ENCODE measurements around the gene CCT6B.
A peak's percentile ranks its signal among the peaks of the same experiment; 100 is the strongest.
"Not testable (repeated sequence)": the region's sequence is repeated elsewhere in the genome, so short reads cannot be mapped to it uniquely, and the experiment has no call there.

The CCT6B gene, protein sequence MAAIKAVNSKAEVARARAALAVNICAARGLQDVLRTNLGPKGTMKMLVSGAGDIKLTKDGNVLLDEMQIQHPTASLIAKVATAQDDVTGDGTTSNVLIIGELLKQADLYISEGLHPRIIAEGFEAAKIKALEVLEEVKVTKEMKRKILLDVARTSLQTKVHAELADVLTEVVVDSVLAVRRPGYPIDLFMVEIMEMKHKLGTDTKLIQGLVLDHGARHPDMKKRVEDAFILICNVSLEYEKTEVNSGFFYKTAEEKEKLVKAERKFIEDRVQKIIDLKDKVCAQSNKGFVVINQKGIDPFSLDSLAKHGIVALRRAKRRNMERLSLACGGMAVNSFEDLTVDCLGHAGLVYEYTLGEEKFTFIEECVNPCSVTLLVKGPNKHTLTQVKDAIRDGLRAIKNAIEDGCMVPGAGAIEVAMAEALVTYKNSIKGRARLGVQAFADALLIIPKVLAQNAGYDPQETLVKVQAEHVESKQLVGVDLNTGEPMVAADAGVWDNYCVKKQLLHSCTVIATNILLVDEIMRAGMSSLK

DNA sequence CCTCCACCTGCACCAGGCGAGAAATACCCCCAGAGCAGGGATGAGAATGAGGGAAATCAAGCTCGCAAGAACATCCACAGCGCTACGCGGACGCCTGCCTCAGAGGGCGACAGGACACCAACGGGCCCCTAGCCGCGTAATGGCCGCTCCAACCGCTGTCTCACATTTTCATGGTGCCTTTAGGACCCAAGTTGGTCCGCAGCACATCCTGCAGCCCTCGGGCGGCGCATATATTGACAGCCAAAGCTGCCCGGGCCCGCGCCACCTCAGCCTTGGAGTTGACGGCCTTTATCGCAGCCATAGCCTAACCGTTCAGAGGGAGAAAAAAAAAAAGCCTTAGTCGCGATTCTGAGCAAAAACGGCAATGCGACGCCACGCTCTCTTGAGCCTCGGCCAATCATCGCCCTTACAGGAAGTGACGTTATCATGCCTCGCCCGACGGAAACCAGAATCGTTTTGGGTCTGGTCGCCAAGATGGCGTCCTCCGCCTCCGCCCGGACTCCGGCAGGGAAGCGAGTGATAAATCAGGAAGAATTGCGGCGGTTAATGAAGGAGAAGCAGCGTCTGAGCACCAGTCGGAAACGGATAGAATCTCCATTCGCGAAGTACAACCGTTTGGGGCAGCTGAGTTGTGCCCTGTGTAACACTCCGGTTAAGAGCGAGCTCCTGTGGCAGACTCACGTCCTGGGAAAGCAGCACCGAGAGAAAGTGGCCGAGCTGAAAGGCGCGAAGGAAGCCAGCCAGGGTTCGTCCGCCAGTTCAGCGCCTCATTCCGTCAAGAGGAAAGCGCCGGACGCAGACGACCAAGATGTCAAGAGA is at the start of gene CCT6B, which contains the start of gene ZNF830:
Gene CCT6B, minus strand, starts transcription at position 368 of the 819 bp plus-strand sequence. Its CDS starts 67 bp downstream, at position 301.
Gene ZNF830, plus strand, starts transcription at position 448 of the 819 bp plus-strand sequence. Its CDS starts 27 bp downstream, at position 475.
- DNase-seq (ENCODE audit: low read depth): peak; percentile 78

DNA sequence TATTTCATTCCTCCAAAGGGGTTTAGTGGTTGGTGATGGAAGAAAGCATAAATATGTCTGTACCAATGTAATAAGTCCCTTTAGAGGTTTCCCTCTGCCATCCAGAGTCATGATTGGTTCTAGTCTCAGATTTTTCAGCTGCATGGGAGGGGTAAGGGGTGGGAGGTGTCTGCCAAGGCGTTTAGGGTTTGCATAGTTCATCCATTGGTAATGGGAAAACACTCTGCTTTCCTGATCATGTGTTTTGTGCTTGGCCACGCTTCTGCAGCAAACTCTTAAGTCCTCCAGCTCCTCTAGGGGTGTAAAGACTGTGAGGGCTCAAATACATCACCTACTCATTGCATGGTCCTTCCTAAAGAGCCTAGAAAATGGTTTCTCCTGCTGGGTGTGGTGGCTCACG is 48.8 kb upstream of the CCT6B start:
- no peak for DNase-seq (ENCODE audit: low read depth)

DNA sequence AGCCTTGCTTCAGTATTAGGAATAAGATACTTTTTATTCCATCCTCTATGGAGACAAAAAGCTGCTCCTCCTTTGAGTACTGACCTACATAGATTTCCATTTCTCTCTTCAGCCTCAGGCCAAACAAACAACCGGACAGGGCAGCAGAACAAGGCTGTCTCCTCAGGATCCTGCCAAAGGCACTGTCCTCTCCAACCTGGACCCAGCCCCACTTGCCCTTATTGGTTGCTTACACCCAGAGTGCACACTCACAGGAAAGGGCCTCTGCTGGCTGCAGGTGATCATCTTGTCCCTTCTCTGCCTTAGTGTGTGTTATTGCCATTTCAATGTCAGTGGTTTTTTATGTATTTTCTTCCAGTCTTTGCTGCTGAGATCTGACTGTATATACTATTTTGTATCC is 45.7 kb upstream of the CCT6B start:
- no peak for DNase-seq (ENCODE audit: low read depth)

DNA sequence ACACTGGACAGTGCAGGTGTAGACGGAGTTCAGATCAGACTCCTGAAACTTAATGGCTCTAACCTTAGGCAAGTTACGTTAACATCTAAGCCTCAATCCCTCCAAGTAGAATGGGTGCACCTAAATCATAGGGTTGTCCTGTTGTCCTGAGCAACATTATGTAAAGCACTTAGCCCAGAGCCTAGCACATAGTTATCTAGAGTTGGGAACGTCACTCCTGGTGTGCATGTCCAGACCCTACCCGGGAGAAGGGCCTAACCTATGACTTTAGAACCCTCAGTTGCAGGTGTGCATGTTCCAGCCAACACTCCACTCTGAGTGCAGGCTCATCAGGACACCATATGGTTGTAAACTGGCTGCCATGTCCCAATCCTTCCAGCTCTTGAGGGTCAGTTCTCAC is 45.1 kb upstream of the CCT6B start:
- DNase-seq (ENCODE audit: low read depth): no peak

DNA sequence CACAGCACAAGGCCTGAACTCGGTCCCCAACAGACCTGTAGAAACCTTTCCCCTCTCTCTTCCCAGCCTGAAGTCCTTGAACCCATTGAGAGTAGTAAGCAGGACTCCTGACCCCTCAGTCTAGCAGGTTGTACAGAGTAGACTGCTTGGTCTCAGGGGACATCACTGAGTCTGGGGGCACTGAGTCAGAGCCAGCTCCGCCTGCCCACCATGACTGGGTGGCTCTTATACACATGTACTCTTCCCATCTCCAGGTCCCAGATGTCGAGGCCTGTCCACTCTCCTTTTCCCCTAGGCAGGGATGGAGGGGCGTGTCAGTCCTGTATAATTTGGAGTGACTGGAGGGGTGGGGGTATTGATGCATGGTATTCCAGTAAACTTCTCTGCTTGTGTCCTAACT is 42.5 kb upstream of the CCT6B start:
- no peak for DNase-seq (ENCODE audit: low read depth)

DNA sequence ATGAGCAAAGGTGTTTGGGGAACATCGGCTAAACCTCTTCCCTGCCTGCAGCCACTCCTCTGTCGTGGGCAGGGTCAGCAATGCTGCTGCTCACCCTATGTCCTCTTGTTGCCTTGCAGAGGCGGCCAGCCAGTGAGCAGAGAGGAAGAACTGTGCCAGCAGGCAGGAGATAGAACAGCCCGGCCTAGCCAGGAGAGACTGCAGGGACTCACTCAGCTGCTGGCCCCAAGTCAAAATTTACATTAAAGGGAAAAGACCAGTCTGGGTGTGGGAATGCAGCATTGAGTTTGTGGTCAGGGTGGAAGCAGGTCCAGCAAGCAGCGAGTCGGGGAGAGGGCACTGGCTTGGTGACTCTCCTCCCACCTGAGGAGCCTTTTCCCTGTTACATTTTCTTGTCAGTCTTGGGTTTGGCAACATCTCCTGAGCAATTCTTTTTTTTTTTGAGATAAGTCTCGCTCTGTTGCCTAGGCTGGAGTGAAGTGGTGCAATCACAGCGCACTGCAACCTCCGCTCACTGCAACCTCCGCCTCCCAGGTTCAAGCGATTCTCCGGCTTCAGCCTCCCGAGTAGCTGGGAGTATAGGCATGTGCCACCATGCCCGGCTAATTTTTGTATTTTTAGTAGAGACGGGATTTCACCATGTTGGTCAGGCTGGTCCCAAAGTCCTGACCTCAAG is 41.8 kb upstream of the CCT6B start:
- no peak for DNase-seq (ENCODE audit: low read depth)

DNA sequence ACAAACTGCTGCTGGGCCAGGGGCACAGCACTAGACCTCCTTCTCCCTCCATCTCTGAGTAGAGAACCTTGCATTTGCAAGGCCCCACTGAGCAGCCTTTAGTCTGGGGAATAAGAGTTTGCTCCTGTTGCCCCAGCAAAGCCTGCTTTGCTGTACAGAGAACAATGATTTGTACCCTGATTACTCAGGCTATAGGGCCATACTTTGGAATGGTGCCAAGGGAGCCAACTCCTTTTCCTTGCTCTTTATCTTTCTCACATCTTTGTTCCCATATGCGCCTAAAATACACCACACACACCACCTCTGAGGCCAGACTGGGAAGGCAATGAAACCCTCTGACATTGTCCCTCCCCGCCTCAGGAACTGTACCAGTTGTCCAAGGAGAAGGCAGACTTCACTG is 40.3 kb upstream of the CCT6B start:
- DNase-seq (ENCODE audit: low read depth): no peak

DNA sequence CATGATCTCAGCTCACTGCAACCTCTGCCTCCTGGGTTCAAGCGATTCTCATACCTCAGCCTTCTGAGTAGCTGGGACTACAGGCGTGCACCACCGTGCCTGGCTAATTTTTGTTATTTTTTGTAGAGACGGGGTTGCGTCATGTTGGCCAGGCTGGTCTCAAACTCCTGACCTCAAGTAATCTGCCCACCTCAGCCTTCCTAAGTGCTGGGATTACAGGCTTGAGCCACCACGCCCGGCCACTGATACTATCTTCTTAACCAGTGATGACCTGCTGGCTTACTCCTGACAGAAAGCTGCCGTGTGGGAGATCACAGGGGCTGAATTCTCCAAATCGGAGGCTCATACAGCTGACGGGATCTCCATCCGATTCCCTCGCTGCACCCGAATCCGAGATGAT is 39.7 kb upstream of the CCT6B start:
- not testable (repeated sequence) for DNase-seq (ENCODE audit: low read depth)

DNA sequence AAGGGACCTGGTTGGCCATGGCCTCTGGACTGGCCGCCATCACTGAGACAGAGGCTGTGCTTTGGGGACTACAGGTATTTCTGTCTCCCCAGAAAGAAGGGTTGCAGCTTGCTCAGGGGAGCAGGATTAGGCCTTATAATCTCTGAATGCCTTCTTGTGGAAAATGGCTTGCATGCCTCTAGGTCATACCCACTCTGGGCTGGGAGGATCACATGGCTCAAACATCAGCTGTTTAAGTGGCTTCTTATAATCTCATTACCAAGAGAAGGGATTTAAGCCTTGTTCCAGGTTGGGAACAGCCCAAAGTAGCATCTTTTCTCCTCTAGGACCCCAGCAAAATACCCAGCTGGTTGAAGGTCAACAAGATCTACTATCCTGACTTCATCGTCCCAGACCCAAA is 38.2 kb upstream of the CCT6B start:
- no peak for DNase-seq (ENCODE audit: low read depth)

DNA sequence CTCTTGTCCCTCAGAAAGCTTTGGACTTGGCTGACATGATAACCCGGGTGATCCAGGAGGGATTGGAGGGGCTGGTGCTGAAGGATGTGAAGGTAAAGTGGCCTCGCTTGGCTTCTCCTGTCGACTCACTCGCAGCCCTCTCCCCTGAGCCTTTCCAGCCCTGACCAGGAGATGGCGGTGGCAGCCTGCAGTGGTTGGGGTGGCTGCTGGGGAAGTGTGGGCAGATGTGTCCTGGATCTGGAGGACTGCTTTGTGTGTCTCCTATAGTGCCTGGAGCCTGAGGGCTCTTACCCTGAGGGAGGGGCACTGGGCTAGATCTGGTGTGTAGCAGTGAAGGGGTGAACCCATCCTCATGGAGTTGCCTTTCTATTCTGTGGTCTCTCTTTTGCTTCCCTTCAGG is 36.9 kb upstream of the CCT6B start:
- DNase-seq (ENCODE audit: low read depth): peak; percentile 52

DNA sequence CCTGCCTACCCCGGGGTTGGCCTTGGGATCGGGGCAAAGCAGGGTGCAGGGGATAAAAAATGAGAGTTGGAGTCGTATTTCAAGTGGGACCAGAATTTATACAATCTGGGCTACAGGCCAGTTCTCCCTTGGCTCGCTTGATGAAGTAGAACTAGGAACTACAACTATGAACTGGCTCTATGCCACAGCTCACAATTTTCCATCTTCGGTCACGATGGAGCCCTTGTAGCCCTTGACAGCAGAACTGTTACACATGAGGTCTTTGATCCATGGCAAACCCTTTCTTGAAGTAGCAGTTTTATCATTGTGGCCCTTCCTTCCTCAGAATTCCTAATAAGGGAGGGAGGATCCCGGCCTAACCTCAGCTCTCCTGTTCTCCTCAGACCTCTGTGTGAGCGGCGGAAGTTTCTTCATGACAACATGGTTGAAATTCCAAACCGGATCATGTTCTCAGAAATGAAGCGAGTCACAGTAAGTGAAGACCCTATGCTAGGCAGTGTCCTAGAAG is 36.1 kb upstream of the CCT6B start:
- no peak for DNase-seq (ENCODE audit: low read depth)

DNA sequence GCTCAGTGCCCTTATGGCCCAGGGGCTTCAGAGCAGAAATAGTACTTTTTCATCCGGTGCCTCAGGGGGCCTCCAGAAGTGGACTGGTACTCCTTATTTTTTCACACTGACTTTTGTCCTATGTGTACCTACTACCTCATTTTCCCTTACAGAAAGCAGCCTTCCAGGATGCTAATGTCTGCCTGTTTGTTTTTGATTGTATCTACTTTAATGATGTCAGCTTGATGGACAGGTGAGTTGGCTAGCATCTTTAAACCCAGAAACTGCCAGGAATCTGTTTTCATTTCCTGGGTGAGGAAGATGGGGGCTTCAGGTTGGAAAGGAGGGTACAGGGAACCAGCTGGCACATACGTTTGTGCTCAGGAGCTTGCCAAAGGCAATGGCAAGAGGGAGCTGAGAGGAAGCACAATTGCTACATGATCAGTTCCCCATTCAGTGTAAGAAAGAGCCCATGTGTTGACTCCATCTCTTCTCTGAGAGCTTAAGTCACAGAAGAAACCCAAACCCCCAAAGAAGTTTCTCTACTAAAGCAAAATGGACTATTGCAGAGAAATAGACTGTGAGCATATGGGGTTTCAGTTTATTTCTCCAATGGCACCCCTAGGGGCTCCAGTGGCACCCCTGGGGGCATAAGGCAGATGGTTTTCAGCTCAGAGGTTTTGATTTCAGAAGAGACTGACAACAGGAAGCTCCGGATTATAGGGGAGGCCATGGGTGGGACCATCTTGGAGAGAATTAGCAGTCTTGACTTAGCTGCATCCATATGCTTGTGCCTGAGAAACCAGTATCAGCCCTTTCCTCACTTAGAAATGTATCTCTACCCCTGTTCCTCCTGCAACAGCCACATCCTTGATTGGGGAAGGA is 35.4 kb upstream of the CCT6B start:
- DNase-seq (ENCODE audit: low read depth): no peak

DNA sequence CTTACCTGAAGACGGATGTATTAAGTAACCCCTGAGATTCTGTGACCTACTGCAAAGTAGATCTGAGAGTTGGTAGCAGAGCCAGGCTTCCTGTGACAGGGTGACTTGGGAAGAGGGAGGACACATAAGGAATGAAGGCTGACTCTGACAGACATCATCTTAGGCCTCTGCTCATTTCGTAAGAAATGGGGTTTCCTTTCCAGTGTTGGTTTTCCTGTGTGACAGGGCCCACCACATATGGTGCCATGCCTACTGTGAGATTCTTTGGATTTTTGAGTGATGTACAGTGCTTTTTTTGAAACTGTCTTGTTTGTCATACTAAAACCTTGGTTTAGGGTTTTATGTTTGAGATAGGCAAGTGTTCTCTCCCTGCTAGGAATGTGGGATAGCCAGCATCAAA is 31.8 kb upstream of the CCT6B start:
- no peak for DNase-seq (ENCODE audit: low read depth)

DNA sequence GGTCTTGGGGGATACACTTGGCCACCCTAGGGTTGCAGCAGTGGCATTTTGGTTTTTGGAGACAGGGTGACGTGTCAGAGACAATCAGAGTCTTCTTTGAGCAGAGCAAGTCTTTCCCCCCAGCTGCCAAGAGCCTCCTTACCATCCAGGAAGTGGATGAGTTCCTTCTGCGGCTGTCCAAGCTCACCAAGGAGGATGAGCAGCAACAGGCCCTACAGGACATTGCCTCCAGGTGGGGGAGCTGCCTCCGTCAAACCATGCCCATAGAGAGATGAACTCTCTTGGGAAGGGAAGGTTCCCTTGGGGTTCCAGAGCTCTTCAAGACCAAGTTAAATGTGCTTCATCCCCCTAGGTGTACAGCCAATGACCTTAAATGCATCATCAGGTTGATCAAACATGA is 30.3 kb upstream of the CCT6B start:
- DNase-seq (ENCODE audit: low read depth): no peak

DNA sequence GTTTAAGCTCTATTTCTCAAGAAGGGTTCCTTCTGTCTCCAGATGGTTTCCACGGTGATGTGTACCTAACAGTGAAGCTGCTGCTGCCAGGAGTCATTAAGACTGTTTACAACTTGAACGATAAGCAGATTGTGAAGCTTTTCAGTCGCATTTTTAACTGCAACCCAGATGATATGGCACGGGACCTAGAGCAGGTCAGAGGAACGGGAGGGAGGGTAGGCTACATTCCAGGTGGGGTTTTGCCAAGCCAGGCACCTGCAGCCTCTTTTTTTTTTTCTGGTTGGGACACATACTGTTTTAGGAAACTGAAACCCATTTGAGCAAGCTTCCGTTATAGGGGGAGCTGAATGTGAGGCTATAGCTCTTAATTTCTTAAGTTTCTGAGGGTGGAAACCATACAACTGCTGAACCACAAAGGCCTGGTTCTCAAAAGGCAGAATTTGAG is 29.7 kb upstream of the CCT6B start:
- no peak for DNase-seq (ENCODE audit: low read depth)

DNA sequence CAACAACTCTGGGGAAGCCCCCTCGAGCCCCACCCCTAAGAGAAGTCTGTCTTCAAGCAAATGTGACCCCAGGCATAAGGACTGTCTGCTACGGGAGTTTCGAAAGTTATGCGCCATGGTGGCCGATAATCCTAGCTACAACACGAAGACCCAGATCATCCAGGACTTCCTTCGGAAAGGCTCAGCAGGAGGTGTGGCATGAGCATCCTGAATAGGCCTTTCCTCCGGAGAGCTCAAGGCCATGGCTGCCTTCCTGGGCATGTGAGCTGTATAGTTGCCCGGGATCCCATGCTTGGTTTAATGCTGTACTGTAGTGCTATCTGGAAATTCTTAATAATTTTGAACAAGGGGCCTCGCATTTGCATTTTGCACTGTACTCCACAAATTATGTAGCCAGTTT is 28.2 kb upstream of the CCT6B start:
- DNase-seq (ENCODE audit: low read depth): no peak

DNA sequence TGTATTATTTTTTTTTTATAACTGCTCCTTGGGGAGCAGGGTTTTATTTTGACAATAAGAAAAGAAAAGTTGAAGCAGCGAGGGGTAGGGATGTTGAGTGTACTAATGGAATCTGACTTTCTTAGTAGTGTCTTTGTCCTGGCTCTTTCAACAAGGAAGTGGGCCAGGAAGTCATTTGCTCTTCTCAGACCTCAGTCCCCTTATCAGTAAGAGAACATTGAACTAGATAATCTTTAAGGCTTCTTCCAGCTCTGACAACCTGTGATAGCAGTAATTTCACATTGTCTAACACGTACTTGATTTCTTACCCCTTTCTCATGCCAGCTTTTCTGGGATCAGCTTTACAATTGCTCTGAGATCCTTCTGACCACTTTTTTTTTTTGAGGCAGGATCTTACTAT is 27.4 kb upstream of the CCT6B start:
- no peak for DNase-seq (ENCODE audit: low read depth)

DNA sequence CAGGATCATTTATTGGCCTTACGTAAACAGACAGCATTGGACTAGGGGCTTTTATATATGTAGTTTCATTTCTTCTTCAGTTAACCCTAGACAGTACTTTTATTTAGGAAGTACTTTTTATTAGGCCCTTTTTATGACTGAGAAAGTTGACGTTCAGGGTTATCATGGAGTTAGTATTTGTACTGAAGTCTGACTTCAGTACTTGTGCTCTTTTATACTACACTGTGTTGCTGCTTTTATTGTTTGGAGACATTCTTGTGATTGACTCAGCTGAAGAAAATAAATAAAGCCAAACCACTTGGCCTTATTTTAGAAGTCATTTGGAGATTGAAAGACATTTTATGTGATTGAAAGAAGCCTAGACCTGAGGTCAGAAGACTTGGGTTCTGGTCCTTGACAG is 26.0 kb upstream of the CCT6B start:
- no peak for DNase-seq (ENCODE audit: low read depth)

DNA sequence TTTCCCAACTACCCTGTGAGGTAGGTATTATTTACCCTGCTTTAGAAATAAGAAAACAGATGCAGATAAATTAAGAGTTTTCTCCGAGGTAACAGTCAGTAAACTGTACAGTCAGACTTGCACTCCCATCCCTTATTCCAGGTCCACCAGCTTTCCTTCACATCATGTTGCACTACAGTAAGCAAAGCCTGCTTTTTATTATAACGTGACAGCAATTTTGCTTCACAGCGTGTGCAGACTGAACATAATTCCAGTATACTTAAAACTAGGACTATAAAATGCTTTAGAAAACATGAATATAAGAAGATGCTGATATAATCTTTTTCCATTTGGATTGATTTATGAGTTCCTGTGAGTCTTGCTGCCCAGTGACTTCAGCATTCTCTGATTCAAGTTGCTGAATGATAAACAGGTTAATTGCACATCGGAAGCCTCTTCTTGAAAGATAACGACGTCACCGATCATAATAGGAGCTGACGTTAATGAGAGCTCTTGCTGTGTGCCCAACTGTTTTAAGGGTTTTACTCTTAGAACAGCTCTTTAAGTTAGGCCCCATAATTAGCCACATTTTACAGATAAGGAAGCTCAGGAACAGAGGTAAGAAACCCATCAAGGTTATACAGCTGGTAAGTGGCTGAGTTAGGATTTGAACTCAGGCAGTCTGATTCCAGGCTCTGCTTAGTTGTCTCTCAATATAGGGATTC is 20.4 kb upstream of the CCT6B start:
- DNase-seq (ENCODE audit: low read depth): no peak
